Naive thymus-derived CD4-positive, alpha-beta T cell (primary cell): ENCODE data around the gene COG8. TPM values are rescaled to one million over a fixed set of nuclear protein-coding genes. Genes with fewer than 3 reads are reported as not detected.
A peak's percentile ranks its signal among the peaks of the same experiment; 100 is the strongest.

Source experiments
- ATAC-seq: fragments of 150-1000 bp; cut with Tn5 transposase; 2 replicates; pipeline ENCODE4 v1.10.0; 2021; ENCODE audit warnings: mild to moderate bottlenecking, moderate library complexity
- CTCF ChIA-PET: fragments of 350-600 bp; sonication (Branson Sonifier 250); formaldehyde crosslinking; loops from one replicate; lab custom pipeline; 2021; ENCODE audit warnings: antibody characterized with exemption; lab: Charles Lee
- POLR2A ChIA-PET: fragments of 350-600 bp; sonication (Branson Sonifier 250); formaldehyde crosslinking; loops from one replicate; lab custom pipeline; 2021; ENCODE audit warnings: antibody characterized with exemption, inconsistent platforms; lab: Charles Lee
- DNase-seq, 9 donors: peaks; one replicate each; pipeline versions ENCODE4 v3.0.0 to v3.0.0-alpha.2; 2020 to 2022; ENCODE audit warnings: mixed read lengths in 1 of 9
- H3K27ac ChIP-seq: one replicate; pipeline ENCODE4 v1.7.0; 2013; ENCODE audit warnings: mild to moderate bottlenecking, low read depth, low read length, moderate library complexity
- H3K27me3 ChIP-seq, 2 donors: one replicate each; pipeline ENCODE4 v1.7.0; 2013; ENCODE audit warnings: low read length in 2 of 2, mild to moderate bottlenecking in 2 of 2, moderate library complexity in 2 of 2; ENCODE audit not compliant: control insufficient read depth in 2 of 2, insufficient read depth in 2 of 2
- H3K36me3 ChIP-seq, 3 experiments: 1 replicate in 2 of 3; 2 replicates in 1 of 3; pipeline ENCODE4 v1.7.0; 2013; ENCODE audit warnings: low read length in 3 of 3, mild to moderate bottlenecking in 3 of 3, moderate library complexity in 1 of 3; ENCODE audit not compliant: insufficient read depth in 3 of 3, control insufficient read depth in 2 of 3
- H3K4me1 ChIP-seq, 2 donors: one replicate each; pipeline ENCODE4 v1.7.0; 2013; ENCODE audit warnings: low read length in 2 of 2, mild to moderate bottlenecking in 2 of 2, moderate library complexity in 1 of 2; ENCODE audit not compliant: control insufficient read depth in 2 of 2, insufficient read depth in 2 of 2
- H3K4me3 ChIP-seq: 2 replicates; pipeline ENCODE4 v1.7.0; 2013; ENCODE audit warnings: mild to moderate bottlenecking, low read length
- H3K9me3 ChIP-seq, 3 experiments: 1 replicate in 2 of 3; 2 replicates in 1 of 3; pipeline ENCODE4 v1.7.0; 2013; ENCODE audit warnings: low read length in 3 of 3; ENCODE audit not compliant: control insufficient read depth in 2 of 3
- H3K27ac Mint-ChIP-seq, 9 donors: one replicate each; pipeline ENCODE4 v1.8.0; 2020 to 2022; ENCODE audit warnings: mixed read lengths in 9 of 9, mild to moderate bottlenecking in 8 of 9, moderate library complexity in 5 of 9, inconsistent platforms in 2 of 9
- H3K27me3 Mint-ChIP-seq, 5 donors: one replicate each; pipeline ENCODE4 v1.8.0; 2021 to 2022; ENCODE audit warnings: mixed read lengths in 5 of 5, mild to moderate bottlenecking in 1 of 5
- H3K36me3 Mint-ChIP-seq, 5 donors: one replicate each; pipeline ENCODE4 v1.8.0; 2020 to 2022; ENCODE audit warnings: mixed read lengths in 5 of 5, mild to moderate bottlenecking in 3 of 5, inconsistent platforms in 1 of 5
- H3K4me1 Mint-ChIP-seq, 7 donors: one replicate each; pipeline ENCODE4 v1.8.0; 2020 to 2022; ENCODE audit warnings: mixed read lengths in 7 of 7, mild to moderate bottlenecking in 3 of 7, inconsistent platforms in 1 of 7
- H3K4me3 Mint-ChIP-seq, 10 donors: one replicate each; pipeline ENCODE4 v1.8.0; 2020 to 2022; ENCODE audit warnings: mild to moderate bottlenecking in 10 of 10, mixed read lengths in 10 of 10, moderate library complexity in 6 of 10, inconsistent platforms in 2 of 10
- H3K9me3 Mint-ChIP-seq, 11 donors: one replicate each; pipeline ENCODE4 v1.8.0; 2020 to 2022; ENCODE audit warnings: mixed read lengths in 11 of 11, mild to moderate bottlenecking in 4 of 11, inconsistent platforms in 1 of 11, moderate library complexity in 1 of 11
- intact Hi-C, 2 donors: fragments of 100-400 bp; cut with micrococcal nuclease; formaldehyde crosslinking; loops; one replicate each; pipeline ENCODE4 v1.15.1; 2023
- polyA plus RNA-seq, 2 donors: library from polyadenylated mRNA; unstranded; fragments of 300-500 nt; fragmentation: Illumina TruSeq; gene quantifications; one replicate each; pipeline ENCODE4 v1.2.3, GENCODE V29; 2021
- total RNA-seq, 6 experiments: library from RNA in 5 of 6; stranded (reverse) in 5 of 6; gene quantifications; 1 replicate in 5 of 6; 2 replicates in 1 of 6; pipeline ENCODE4 v1.2.3 and lab custom pipeline; 2021 to 2026

COG8 gene
- total and polyA plus RNA-seq, 7 experiments from 2014 or later: 29.5 to 73.7 (median 38.7) TPM

DNA sequence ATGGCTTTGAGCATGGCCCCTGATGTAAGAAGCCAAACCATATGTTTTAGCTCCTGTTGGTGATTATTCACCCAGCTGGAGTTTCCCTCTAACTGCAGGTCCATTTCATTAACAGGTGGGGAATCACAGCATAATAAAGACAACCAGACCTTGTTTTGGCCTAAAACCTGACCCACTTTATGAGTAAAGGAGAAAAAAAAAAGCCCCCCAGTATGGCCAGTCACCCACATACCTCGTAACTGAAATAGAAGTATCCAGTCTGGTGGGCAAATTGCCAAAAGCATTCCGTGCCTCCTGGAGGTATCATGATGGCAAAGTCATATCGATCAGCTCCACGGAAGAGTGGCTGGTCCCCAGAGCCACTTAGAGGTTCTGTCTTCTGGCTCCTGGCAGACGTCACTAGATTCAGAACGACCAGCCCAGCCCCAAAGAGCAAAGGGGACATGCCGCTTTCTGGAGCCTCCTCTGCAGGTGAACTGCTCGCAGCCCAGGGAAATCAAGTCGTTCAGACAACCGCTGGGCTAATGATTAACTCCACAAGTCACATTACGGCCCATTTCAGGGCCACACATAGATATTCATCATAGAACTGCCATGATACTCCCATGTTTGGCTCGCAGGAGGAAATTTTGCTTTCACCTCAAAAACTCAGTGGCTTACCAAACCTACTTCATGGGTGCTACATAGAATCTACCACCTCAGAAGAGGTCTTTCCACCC, 12.1 kb upstream of the COG8 start, which contains the start of gene TMED6:
Gene TMED6 (minus strand): TSS at position 478 of the 719 bp plus-strand sequence. CDS start 33 bp downstream, at position 445.
- no peaks in the 10 kb centered on the region for H3K9me3 Mint-ChIP-seq
- Histone ChIP-seq H3K27ac (no peak within 1 kb of the TSS), H3K4me3 (no peak within 1 kb of the TSS), H3K9me3 (no peaks in the 10 kb centered on the region), H3K36me3 (peaks cover 0 to 49% (median 0%) of the 10 kb centered on the region in 3 experiments), H3K4me1 (no peaks in the 10 kb centered on the region), H3K27me3 (no peaks in the 10 kb centered on the region)
- no peak for ATAC-seq
- intact Hi-C loops: no loop called here
- DNase-seq: no peak
- peaks cover 0 to 3% (median 0%) of the 10 kb centered on the region in 7 donors for H3K4me1 Mint-ChIP-seq
- peak within 1 kb of the TSS in 2 of 9 donors; percentile 48 to 62 for H3K27ac Mint-ChIP-seq
- CTCF ChIA-PET: no interaction called here
- no peak within 1 kb of the TSS for H3K4me3 Mint-ChIP-seq
- no peaks in the 10 kb centered on the region for H3K27me3 Mint-ChIP-seq
- peaks cover 6 to 20% (median 9%) of the 10 kb centered on the region in 5 donors for H3K36me3 Mint-ChIP-seq
- POLR2A ChIA-PET: interaction anchor here (1.6 kb wide), 1 partner anchor 13 kb away, joined by 4 read pairs; no protein-coding TSS in a partner anchor

DNA sequence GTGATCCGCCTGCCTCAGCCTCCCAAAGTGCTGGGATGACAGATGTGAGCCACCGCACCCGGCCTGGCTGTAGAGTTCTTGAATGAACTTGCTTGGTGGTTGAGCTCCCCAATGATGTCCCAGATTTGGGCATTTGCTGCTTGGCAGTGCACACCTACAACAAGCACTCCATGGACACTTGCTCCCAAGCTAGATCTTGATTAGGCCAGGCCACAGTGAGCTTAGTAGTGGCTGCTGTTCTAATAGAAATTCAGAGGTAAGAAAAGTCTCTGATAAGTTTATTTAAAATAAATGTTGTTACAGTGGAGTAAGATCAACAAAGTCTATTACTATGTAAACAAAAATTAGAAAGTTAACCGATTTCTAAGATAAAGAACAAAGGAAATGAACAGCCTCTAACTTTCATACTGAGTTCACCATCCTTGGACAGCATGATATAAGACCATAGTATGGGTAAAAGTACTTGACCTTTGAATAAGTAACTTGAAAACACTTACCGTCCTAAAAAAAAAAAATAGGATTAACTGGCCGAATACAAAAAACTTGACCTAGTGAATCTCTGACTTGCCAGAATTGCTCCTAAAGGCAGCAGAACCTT, 11.3 kb upstream of the COG8 start:
- no peaks in the 10 kb centered on the region for H3K9me3 Mint-ChIP-seq
- Histone ChIP-seq H3K4me3 (no peak overlapping the region), H3K9me3 (no peaks in the 10 kb centered on the region), H3K27ac (no peak overlapping the region), H3K27me3 (no peaks in the 10 kb centered on the region), H3K36me3 (peaks cover 0 to 41% (median 0%) of the 10 kb centered on the region in 3 experiments), H3K4me1 (no peaks in the 10 kb centered on the region)
- CTCF ChIA-PET: no interaction called here
- DNase-seq (no peak), ATAC-seq (no peak)
- POLR2A ChIA-PET: interaction anchor here (0.8 kb wide), 1 partner anchor 9 kb away, joined by 3 read pairs; no protein-coding TSS in a partner anchor
- H3K4me3 Mint-ChIP-seq: no peak overlapping the region
- H3K27ac Mint-ChIP-seq: peak overlapping the region in 2 of 9 donors; percentile 5 to 62
- H3K27me3 Mint-ChIP-seq: no peaks in the 10 kb centered on the region
- intact Hi-C loops: no loop called here
- H3K36me3 Mint-ChIP-seq: peaks cover 4 to 20% (median 6%) of the 10 kb centered on the region in 5 donors
- H3K4me1 Mint-ChIP-seq: peaks cover 0 to 4% (median 0%) of the 10 kb centered on the region in 7 donors

DNA sequence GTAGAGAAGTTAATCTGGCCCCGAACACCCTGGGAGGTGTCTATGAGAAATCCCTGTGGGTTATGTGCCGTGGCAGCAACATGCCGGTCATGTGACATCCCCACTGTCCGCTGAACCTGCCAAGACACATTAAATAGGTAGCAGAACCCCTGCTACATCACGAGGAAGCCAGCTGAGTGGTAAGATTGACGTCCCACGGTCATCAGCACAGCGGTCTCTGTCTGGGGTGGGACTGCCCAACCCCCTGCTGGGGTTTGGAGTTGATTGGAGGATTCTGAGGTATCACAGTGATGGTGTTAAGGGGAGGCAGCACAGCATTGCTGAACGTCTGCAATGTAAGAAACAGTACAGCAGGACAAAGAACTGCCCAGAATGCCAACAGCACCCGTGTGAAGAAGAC, 10.2 kb upstream of the COG8 start:
- POLR2A ChIA-PET: no interaction called here
- CTCF ChIA-PET: no interaction called here
- Mint-ChIP-seq H3K9me3 (no peaks in the 10 kb centered on the region), H3K27me3 (no peaks in the 10 kb centered on the region), H3K4me1 (peaks cover 0 to 4% (median 0%) of the 10 kb centered on the region in 7 donors), H3K4me3 (no peak overlapping the region), H3K27ac (peak overlapping the region in 3 of 9 donors; percentile 8 to 53 (median 19)), H3K36me3 (peaks cover 0 to 18% (median 3%) of the 10 kb centered on the region in 5 donors)
- DNase-seq: no peak
- no peaks in the 10 kb centered on the region for H3K4me1 ChIP-seq
- H3K27me3 ChIP-seq: no peaks in the 10 kb centered on the region
- intact Hi-C loops: no loop called here
- no peak overlapping the region for H3K4me3 ChIP-seq
- H3K9me3 ChIP-seq: no peaks in the 10 kb centered on the region
- H3K27ac ChIP-seq: no peak overlapping the region
- peaks cover 0 to 32% (median 0%) of the 10 kb centered on the region in 3 experiments for H3K36me3 ChIP-seq
- ATAC-seq: no peak

DNA sequence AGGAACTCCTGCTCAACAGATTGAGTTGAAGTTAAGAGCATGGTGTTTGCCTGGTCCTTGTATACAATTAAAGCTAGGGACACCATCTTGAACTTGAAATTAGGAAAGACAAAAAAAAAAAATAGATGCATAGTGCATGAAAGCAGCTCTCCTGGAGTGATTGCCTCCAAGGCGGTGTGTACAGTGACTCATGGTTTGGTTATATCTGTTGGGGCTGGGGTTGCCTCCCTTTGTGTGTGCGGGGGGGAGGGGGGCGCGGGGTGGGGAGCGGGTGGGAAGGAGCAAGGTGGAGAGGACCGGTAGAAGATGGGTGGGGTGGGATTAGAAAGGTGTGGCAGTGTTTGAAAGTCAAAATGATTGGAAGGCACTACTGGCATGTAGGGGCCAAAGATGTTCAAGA, 8.9 kb upstream of the COG8 start:
- no peaks in the 10 kb centered on the region for H3K27me3 ChIP-seq
- CTCF ChIA-PET: interaction anchor here (0.6 kb wide), 1 partner anchor 211 kb away, joined by 8 read pairs; no protein-coding TSS in a partner anchor
- DNase-seq (no peak), ATAC-seq (no peak)
- peaks cover 0 to 17% (median 3%) of the 10 kb centered on the region in 5 donors for H3K36me3 Mint-ChIP-seq
- intact Hi-C loops: no loop called here
- H3K9me3 ChIP-seq: no peaks in the 10 kb centered on the region
- H3K4me1 Mint-ChIP-seq: peaks cover 0 to 5% (median 2%) of the 10 kb centered on the region in 7 donors
- H3K27ac ChIP-seq: no peak overlapping the region
- H3K27ac Mint-ChIP-seq: no peak overlapping the region
- no peaks in the 10 kb centered on the region for H3K27me3 Mint-ChIP-seq
- no peaks in the 10 kb centered on the region for H3K9me3 Mint-ChIP-seq
- no peak overlapping the region for H3K4me3 Mint-ChIP-seq
- peaks cover 0 to 39% (median 0%) of the 10 kb centered on the region in 3 experiments for H3K36me3 ChIP-seq
- no peak overlapping the region for H3K4me3 ChIP-seq
- POLR2A ChIA-PET: interaction anchor here (0.7 to 1.2 kb wide), 2 partner anchors 14 to 129 kb away, joined by 3 to 4 read pairs; no protein-coding TSS in a partner anchor
- no peaks in the 10 kb centered on the region for H3K4me1 ChIP-seq

DNA sequence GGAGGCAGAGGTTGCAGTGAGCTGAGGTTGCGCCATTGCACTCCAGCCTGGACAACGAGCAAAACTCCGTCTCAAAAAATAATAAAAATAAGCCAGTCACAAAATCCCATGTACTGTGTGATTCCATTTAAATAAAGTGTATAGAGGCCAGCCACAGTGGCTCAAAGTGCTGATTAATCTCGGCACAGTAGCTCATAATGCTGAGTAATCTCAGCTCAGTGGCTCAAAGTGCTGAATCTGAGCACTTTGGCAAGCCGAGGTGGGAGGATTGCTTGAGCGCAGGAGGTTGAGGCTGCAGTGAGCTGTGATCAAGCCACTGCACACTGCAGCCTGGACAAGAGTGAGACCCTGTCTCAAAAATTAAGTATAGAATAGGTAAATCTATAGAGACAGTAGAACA, 7.3 kb upstream of the COG8 start:
- Mint-ChIP-seq H3K9me3 (no peaks in the 10 kb centered on the region), H3K4me3 (no peak overlapping the region), H3K27ac (peak overlapping the region in 2 of 9 donors; percentile 41 to 42), H3K4me1 (peaks cover 0 to 10% (median 6%) of the 10 kb centered on the region in 7 donors), H3K36me3 (peaks cover 1 to 19% (median 3%) of the 10 kb centered on the region in 5 donors), H3K27me3 (no peaks in the 10 kb centered on the region)
- Histone ChIP-seq H3K27ac (no peak overlapping the region), H3K27me3 (no peaks in the 10 kb centered on the region), H3K4me1 (no peaks in the 10 kb centered on the region), H3K36me3 (peaks cover 0 to 38% (median 0%) of the 10 kb centered on the region in 3 experiments), H3K9me3 (no peaks in the 10 kb centered on the region), H3K4me3 (no peak overlapping the region)
- ATAC-seq (no peak), DNase-seq (no peak)
- intact Hi-C loops: no loop called here
- ChIA-PET CTCF (no interaction called here), POLR2A (no interaction called here)

DNA sequence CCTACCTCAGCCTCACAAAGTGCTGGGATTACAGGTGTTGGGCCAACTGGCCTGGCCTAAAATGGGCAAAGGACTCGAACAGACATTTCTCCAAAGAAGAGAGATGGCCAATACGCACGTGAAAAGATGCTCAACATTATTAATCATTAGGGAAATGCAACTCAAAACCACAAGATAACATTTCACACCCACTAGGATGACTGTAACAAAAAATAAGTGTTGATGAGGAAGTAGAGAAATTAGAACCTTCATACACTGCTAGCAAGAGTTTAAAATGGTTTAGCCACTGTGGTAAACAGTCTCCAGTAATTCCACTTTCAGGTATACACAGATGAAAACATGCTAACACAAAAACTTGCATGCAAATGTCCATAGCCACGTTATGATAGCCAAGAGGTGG, 6.6 kb upstream of the COG8 start:
- CTCF ChIA-PET: no interaction called here
- Histone ChIP-seq H3K9me3 (no peaks in the 10 kb centered on the region), H3K27ac (no peak overlapping the region), H3K4me3 (no peak overlapping the region), H3K4me1 (peaks cover 2 to 5% of the 10 kb centered on the region in 2 donors), H3K36me3 (peaks cover 0 to 37% (median 6%) of the 10 kb centered on the region in 3 experiments), H3K27me3 (no peaks in the 10 kb centered on the region)
- ATAC-seq (peak; percentile 73), DNase-seq (no peak)
- intact Hi-C loops: no loop called here
- Mint-ChIP-seq H3K36me3 (peaks cover 0 to 26% (median 5%) of the 10 kb centered on the region in 5 donors), H3K4me1 (peaks cover 0 to 18% (median 13%) of the 10 kb centered on the region in 7 donors), H3K27ac (no peak overlapping the region), H3K27me3 (no peaks in the 10 kb centered on the region), H3K9me3 (no peaks in the 10 kb centered on the region), H3K4me3 (no peak overlapping the region)
- POLR2A ChIA-PET: no interaction called here
